ENCODE results near the gene MAPK10.

The MAPK10 gene

DNA sequence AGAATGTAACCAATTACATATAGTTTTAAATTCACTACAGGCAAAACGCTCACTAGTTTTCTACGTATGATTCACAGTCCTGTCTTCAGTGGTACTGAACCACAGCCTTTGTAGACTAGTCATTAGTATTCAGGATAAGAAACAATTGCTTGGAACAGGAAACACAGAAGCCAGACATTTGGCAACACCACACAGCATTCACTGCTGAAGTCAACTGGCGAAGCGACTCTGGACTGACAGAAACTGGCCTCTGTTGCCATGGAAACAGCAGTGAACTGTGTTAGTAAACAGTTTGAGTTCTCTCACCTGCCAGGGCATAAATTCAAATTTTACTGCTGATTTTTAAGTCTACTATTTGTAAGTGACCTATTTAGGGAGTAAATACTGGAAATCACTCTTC lies 57.6 kb downstream of the MAPK10 start:
- H3K9me3 ChIP-seq (ENCODE audit: insufficient read depth, low read length), result peaks cover 21% of the 10 kb centered on the region
- H2AFZ ChIP-seq (ENCODE audit: low read depth, low read length), result no peak overlapping the region
- no peaks in the 10 kb centered on the region for H4K20me1 ChIP-seq (ENCODE audit: insufficient read depth, low read length)
- H3K79me2 ChIP-seq (ENCODE audit: low read length), result no peaks in the 10 kb centered on the region
- H3K4me1 ChIP-seq (ENCODE audit: low read length), result peaks cover 13% of the 10 kb centered on the region
- no peaks in the 10 kb centered on the region for H3K27me3 ChIP-seq (ENCODE audit: low read depth, low read length)
- H3K4me3 ChIP-seq (ENCODE audit: low read length), result no peak overlapping the region
- TF ChIP-seq, protein P1, sequence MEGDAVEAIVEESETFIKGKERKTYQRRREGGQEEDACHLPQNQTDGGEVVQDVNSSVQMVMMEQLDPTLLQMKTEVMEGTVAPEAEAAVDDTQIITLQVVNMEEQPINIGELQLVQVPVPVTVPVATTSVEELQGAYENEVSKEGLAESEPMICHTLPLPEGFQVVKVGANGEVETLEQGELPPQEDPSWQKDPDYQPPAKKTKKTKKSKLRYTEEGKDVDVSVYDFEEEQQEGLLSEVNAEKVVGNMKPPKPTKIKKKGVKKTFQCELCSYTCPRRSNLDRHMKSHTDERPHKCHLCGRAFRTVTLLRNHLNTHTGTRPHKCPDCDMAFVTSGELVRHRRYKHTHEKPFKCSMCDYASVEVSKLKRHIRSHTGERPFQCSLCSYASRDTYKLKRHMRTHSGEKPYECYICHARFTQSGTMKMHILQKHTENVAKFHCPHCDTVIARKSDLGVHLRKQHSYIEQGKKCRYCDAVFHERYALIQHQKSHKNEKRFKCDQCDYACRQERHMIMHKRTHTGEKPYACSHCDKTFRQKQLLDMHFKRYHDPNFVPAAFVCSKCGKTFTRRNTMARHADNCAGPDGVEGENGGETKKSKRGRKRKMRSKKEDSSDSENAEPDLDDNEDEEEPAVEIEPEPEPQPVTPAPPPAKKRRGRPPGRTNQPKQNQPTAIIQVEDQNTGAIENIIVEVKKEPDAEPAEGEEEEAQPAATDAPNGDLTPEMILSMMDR (IDR thresholded peaks at IDR 0.05; ENCODE audit: low read depth, low read length), result no peak
- no peak for TF ChIP-seq EZH2phosphoT487 (IDR thresholded peaks at IDR 0.05; ENCODE audit: low read depth)
- no peaks in the 10 kb centered on the region for H3K36me3 ChIP-seq (replicated peaks; ENCODE audit: low read depth, low read length)
- no peak overlapping the region for H3K27ac ChIP-seq (ENCODE audit: low read length)
- H3K4me2 ChIP-seq (ENCODE audit: low read length), result no peak overlapping the region
- no peak overlapping the region for H3K9ac ChIP-seq (ENCODE audit: low read length)

DNA sequence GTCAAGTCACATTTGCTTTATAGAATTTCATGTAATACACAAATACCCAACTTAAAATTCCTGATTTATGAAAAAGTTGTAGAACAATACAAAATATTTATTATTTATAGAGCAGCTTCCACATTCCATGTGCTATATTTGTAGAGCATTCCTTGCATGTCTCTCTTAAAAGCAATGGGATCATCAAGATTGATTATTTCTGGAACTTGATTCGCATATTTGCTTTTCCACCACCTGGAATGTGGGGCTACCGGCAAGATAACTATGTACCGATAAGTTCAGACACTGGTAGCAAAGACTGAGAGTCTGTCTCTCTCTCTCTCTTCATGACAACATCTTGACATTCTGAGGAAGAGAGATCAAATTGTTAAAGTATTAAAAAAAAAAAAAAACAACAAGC lies 59.3 kb downstream of the MAPK10 start:
- no peaks in the 10 kb centered on the region for H3K79me2 ChIP-seq (ENCODE audit: low read length)
- no peak overlapping the region for H3K4me2 ChIP-seq (ENCODE audit: low read length)
- no peak overlapping the region for H3K9ac ChIP-seq (ENCODE audit: low read length)
- H3K9me3 ChIP-seq (ENCODE audit: insufficient read depth, low read length), result peaks cover 21% of the 10 kb centered on the region
- no peaks in the 10 kb centered on the region for H3K27me3 ChIP-seq (ENCODE audit: low read depth, low read length)
- no peak for TF ChIP-seq EZH2phosphoT487 (IDR thresholded peaks at IDR 0.05; ENCODE audit: low read depth)
- TF ChIP-seq, protein P1 (IDR thresholded peaks at IDR 0.05; ENCODE audit: low read depth, low read length), result no peak
- H3K4me1 ChIP-seq (ENCODE audit: low read length), result no peaks in the 10 kb centered on the region
- H3K27ac ChIP-seq (ENCODE audit: low read length), result no peak overlapping the region
- no peak overlapping the region for H2AFZ ChIP-seq (ENCODE audit: low read depth, low read length)
- H3K36me3 ChIP-seq (replicated peaks; ENCODE audit: low read depth, low read length), result no peaks in the 10 kb centered on the region
- no peaks in the 10 kb centered on the region for H4K20me1 ChIP-seq (ENCODE audit: insufficient read depth, low read length)
- no peak overlapping the region for H3K4me3 ChIP-seq (ENCODE audit: low read length)

DNA sequence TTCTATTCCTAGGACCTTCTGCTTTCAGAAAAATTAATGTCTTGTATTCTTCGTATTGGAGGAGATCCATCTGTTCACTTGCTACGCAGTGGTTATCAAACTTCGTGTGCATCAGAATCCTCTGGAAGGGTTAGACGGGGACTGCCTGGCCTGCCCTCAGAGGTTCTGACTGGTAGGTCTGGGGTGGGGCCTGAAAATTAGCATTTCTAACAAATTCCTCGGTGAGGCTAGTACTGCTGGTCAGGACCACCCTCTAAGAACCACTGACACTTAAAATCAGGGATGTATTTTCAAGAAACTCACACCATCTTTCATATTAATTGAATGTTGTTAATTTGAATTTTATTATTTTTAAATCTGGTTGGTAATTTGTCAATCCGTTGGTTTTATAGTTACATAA lies 63.0 kb downstream of the MAPK10 start:
- Histone ChIP-seq H3K27ac (ENCODE audit: low read length) (no peak overlapping the region), H4K20me1 (ENCODE audit: insufficient read depth, low read length) (no peaks in the 10 kb centered on the region), H3K36me3 (replicated peaks; ENCODE audit: low read depth, low read length) (no peaks in the 10 kb centered on the region), H3K4me1 (ENCODE audit: low read length) (peaks cover 9% of the 10 kb centered on the region), H3K4me2 (ENCODE audit: low read length) (no peak overlapping the region), H3K27me3 (ENCODE audit: low read depth, low read length) (no peaks in the 10 kb centered on the region), H2AFZ (ENCODE audit: low read depth, low read length) (no peak overlapping the region), H3K4me3 (ENCODE audit: low read length) (no peak overlapping the region), H3K79me2 (ENCODE audit: low read length) (no peaks in the 10 kb centered on the region), H3K9me3 (ENCODE audit: insufficient read depth, low read length) (peaks cover 4% of the 10 kb centered on the region; the same call in 1 of the 2 replicates), H3K9ac (ENCODE audit: low read length) (no peak overlapping the region)
- TF ChIP-seq, protein P1 (IDR thresholded peaks at IDR 0.05; ENCODE audit: low read depth, low read length), result no peak
- no peak for TF ChIP-seq EZH2phosphoT487 (IDR thresholded peaks at IDR 0.05; ENCODE audit: low read depth)

DNA sequence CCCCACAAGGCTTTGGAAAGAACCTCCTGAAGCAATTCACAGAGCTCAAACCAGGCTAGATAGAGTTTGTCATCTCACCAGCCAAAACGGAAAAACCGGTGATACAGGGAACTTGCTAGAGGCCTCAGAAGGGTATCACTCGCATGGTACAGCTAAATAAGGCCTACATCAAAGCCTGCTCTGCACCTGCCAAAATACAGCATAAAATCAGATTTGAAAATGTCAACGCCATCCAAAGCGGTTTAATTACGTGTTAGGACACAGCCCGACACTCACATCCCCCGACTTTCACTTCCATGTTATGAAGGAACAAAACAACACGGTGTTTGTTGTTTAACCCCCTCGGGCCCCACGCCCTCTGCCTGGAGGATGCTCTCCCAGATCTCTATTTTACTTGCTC lies 65.0 kb downstream of the MAPK10 start:
- no peaks in the 10 kb centered on the region for H3K36me3 ChIP-seq (replicated peaks; ENCODE audit: low read depth, low read length)
- H3K9ac ChIP-seq (ENCODE audit: low read length), result no peak overlapping the region
- 0 out of 2 replicates have a peak overlapping the region, but pooled peaks have one; percentile 13 for H2AFZ ChIP-seq (ENCODE audit: low read depth, low read length)
- H3K4me3 ChIP-seq (ENCODE audit: low read length), result peak overlapping the region; percentile 24; the same call in 1 of the 2 replicates
- H3K79me2 ChIP-seq (ENCODE audit: low read length), result no peaks in the 10 kb centered on the region
- TF ChIP-seq, protein P1 (IDR thresholded peaks at IDR 0.05; ENCODE audit: low read depth, low read length), result no peak
- TF ChIP-seq EZH2phosphoT487 (IDR thresholded peaks at IDR 0.05; ENCODE audit: low read depth), result no peak
- no peak overlapping the region for H3K27ac ChIP-seq (ENCODE audit: low read length)
- H3K9me3 ChIP-seq (ENCODE audit: insufficient read depth, low read length), result no peaks in the 10 kb centered on the region
- H3K4me2 ChIP-seq (ENCODE audit: low read length), result peak overlapping the region; percentile 37
- no peaks in the 10 kb centered on the region for H4K20me1 ChIP-seq (ENCODE audit: insufficient read depth, low read length)
- H3K27me3 ChIP-seq (ENCODE audit: low read depth, low read length), result no peaks in the 10 kb centered on the region
- peaks cover 9% of the 10 kb centered on the region for H3K4me1 ChIP-seq (ENCODE audit: low read length)
